ENCODE results near the gene LDLRAD4.

LDLRAD4 gene

GRCh38 chr18:13381944-13382365 is 163.4 kb downstream of the LDLRAD4 start:
- peak overlapping the region; percentile 95 to 96 (median 95) for H3K27ac Mint-ChIP-seq
- peak overlapping the region; percentile 13 to 64 (median 53) for H3K4me3 Mint-ChIP-seq
- H3K27me3 Mint-ChIP-seq (ENCODE audit: low read depth): peaks cover 4% of the 10 kb centered on the region
- no peaks in the 10 kb centered on the region for H3K36me3 Mint-ChIP-seq (ENCODE audit: low read depth)
- H3K4me1 Mint-ChIP-seq: peaks cover 59% of the 10 kb centered on the region
- TF ChIP-seq CTCF (IDR thresholded peaks at IDR 0.05; ENCODE audit: unreplicated experiment in 3 of 3): no peak
- no peaks in the 10 kb centered on the region for H3K9me3 Mint-ChIP-seq

GRCh38 chr18:13382366-13382953 is 163.9 kb downstream of the LDLRAD4 start:
- H3K9me3 Mint-ChIP-seq: no peaks in the 10 kb centered on the region
- no peaks in the 10 kb centered on the region for H3K36me3 Mint-ChIP-seq (ENCODE audit: low read depth)
- H3K27me3 Mint-ChIP-seq (ENCODE audit: low read depth): peaks cover 2% of the 10 kb centered on the region
- no peak for TF ChIP-seq CTCF (IDR thresholded peaks at IDR 0.05; ENCODE audit: unreplicated experiment in 3 of 3)
- peak overlapping the region; percentile 13 to 64 (median 53) for H3K4me3 Mint-ChIP-seq
- H3K27ac Mint-ChIP-seq: peak overlapping the region; percentile 95 to 96 (median 95)
- peaks cover 57% of the 10 kb centered on the region for H3K4me1 Mint-ChIP-seq

DNA sequence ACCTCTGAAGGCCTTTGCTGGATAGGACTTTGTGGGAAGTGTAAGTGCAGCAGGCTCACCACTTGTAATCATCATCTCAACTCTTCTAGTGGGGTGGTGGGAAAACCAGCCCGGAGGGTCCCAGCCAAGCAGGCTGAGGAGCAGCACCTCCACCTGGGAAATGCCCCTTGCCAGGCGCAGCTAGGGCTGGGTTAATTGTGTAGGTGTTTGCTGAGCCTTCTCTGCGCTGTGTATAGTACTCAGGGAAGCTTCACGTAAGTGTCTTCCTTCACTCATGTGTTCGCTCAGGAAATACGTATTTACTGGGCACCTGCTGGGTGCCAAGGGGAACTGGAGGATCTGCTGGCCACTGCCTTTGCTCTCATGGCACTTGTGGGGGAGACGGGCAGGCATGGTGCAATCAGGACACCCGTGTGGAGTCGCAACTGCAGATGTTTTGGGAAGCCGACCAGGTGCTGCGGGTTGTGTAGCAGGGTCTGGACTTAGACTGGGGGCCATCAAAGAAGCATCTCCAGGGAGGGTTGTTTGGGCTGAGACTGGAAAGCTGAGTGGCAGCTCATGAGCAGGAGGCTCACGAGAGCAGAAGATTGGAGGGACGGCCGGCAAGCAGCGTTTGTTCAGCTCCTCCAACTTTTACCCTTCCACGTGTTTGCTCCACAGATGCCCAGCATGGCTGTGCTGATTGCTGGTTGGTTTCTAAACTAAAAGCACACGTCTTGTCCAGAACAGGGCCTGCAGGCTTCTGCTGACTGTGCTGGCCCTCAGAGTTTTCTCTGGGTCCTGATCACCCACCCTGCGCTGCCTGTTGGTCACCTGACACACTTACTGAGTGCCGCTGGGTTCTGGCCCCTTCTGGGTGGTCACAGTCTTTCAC is 164.6 kb downstream of the LDLRAD4 start:
- peaks cover 56% of the 10 kb centered on the region for H3K4me1 Mint-ChIP-seq
- H3K27me3 Mint-ChIP-seq (ENCODE audit: low read depth): peaks cover 2% of the 10 kb centered on the region
- no peaks in the 10 kb centered on the region for H3K9me3 Mint-ChIP-seq
- no peak for TF ChIP-seq CTCF (IDR thresholded peaks at IDR 0.05; ENCODE audit: unreplicated experiment in 3 of 3)
- H3K4me3 Mint-ChIP-seq: peak overlapping the region; percentile 23 to 64 (median 53)
- H3K36me3 Mint-ChIP-seq (ENCODE audit: low read depth): no peaks in the 10 kb centered on the region
- peak overlapping the region; percentile 95 to 96 (median 95) for H3K27ac Mint-ChIP-seq

DNA sequence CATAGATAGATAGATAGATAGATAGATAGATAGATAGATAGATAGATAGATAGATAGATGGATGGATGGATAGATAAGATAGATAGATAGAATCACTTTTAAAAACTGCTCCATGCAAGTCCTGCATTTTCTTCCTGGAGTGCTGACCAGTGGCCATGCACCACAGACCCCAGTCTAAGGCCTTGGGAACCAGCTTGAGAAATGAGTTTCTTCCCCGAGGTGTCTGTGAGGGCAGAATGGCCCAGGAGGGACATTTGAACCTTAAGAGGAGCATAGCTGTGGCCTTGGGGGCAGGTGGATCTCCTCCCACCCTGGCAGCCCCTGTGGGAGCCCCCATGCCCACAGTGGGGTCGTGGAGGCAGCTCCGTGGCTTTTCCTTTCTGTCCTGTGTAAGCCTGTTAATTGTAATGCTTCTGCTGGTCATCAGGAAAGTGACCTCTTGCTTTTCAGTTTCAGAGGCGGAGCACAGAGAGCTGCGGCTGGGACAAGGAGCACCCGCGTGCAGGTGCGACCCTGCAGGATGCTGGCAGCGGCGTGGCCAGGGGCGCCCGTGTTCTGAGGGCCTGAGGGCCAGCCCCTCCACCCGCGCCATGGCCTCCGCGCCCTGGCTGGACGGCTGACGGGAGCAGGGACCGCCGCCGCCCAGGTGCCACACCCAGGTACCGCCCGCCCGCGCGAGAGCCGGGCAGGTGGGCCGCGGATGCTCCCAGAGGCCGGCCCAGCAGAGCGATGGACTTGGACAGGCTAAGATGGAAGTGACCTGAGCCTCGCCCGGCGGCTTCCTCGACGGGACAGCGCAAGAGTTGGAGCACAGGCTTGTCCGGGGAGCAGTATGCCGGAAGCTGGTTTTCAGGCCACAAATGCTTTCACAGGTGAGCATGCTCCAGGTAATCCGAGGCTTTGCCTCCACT is 168.6 kb downstream of the LDLRAD4 start:
- no peaks in the 10 kb centered on the region for H3K9me3 Mint-ChIP-seq
- no peak overlapping the region for H3K4me3 Mint-ChIP-seq
- H3K27me3 Mint-ChIP-seq (ENCODE audit: low read depth): peaks cover 5% of the 10 kb centered on the region
- no peaks in the 10 kb centered on the region for H3K36me3 Mint-ChIP-seq (ENCODE audit: low read depth)
- TF ChIP-seq CTCF (IDR thresholded peaks at IDR 0.05; ENCODE audit: unreplicated experiment in 3 of 3): no peak
- H3K4me1 Mint-ChIP-seq: peaks cover 31% of the 10 kb centered on the region
- H3K27ac Mint-ChIP-seq: peak overlapping the region in 1 of 3 experiments; percentile 62

GRCh38 chr18:13387855-13388548 is 169.4 kb downstream of the LDLRAD4 start:
- Mint-ChIP-seq H3K4me3 (no peak overlapping the region), H3K4me1 (peaks cover 23% of the 10 kb centered on the region), H3K27me3 (ENCODE audit: low read depth) (peaks cover 5% of the 10 kb centered on the region), H3K27ac (peak overlapping the region; percentile 8 to 62 (median 26)), H3K36me3 (ENCODE audit: low read depth) (no peaks in the 10 kb centered on the region), H3K9me3 (no peaks in the 10 kb centered on the region)
- TF ChIP-seq CTCF (IDR thresholded peaks at IDR 0.05; ENCODE audit: unreplicated experiment in 3 of 3): no peak

All from nephron (organoid).